ENCODE results near the gene SLC25A6. TPM values are rescaled to one million over a fixed set of nuclear protein-coding genes. Genes with fewer than 3 reads are reported as not detected.
"Not testable (repeated sequence)": the region's sequence is repeated elsewhere in the genome, so short reads cannot be mapped to it uniquely, and the experiment has no call there.

Gene SLC25A6
- polyA plus RNA-seq, 1 donor (not counting 4 experiments of a cell fraction or from before 2014, with no cell fraction given), result 179 TPM

GRCh38 chrX:1354036-1355019 lies 37.6 kb downstream of the SLC25A6 start:
- no peak for FAIRE-seq
- Histone ChIP-seq H3K9me3 (ENCODE audit: control insufficient read depth, low read depth, low read length) (no peaks in the 10 kb centered on the region), H3K4me3 (ENCODE audit: control insufficient read depth in 2 of 3, extremely low read depth in 1 of 3, insufficient read depth in 2 of 3, low read depth in 1 of 3, low read length in 3 of 3) (no peak overlapping the region), H3K4me1 (ENCODE audit: control insufficient read depth, extremely low read depth, insufficient read depth, low read length) (no peaks in the 10 kb centered on the region), H3K9me1 (ENCODE audit: control insufficient read depth, extremely low read depth, insufficient read depth, low read length) (no peaks in the 10 kb centered on the region), H3K27me3 (ENCODE audit: control insufficient read depth, extremely low read depth, insufficient read depth, low read length) (no peaks in the 10 kb centered on the region), H3K36me3 (ENCODE audit: control insufficient read depth in 2 of 2, extremely low read depth in 1 of 2, insufficient read depth in 2 of 2, low read length in 2 of 2) (no peaks in the 10 kb centered on the region), H3K9ac (ENCODE audit: control insufficient read depth, extremely low read depth, insufficient read depth, low read length) (no peak overlapping the region), H4K20me1 (ENCODE audit: control insufficient read depth, extremely low read depth, insufficient read depth, low read length) (no peaks in the 10 kb centered on the region), H2AFZ (ENCODE audit: control insufficient read depth, low read length) (no peak overlapping the region), H3K4me2 (ENCODE audit: control insufficient read depth, extremely low read depth, insufficient read depth, low read depth, low read length) (no peak overlapping the region), H3K27ac (ENCODE audit: control insufficient read depth, insufficient read depth, low read length) (no peak overlapping the region), H3K79me2 (ENCODE audit: control insufficient read depth, insufficient read depth, low read length) (no peaks in the 10 kb centered on the region)
- no peak for DNase-seq (ENCODE audit: low read depth, low spot score)
- TF ChIP-seq CTCF (optimal IDR thresholded peaks at IDR 0.05 in 1 of 3, IDR thresholded peaks at IDR 0.05 in 1 of 3, conservative IDR thresholded peaks at IDR 0.05 in 1 of 3; ENCODE audit: extremely low read depth in 1 of 3, insufficient read depth in 2 of 3, low read length in 3 of 3) (no peak), EZH2 (IDR thresholded peaks at IDR 0.05; ENCODE audit: low read length) (no peak)
- dilution Hi-C loops (cut with MboI; ENCODE audit: extremely low pct_ligation_motif_present, low sequenced_read_pairs), result no loop called here

GRCh38 chrX:1351981-1352714 lies 39.8 kb downstream of the SLC25A6 start:
- no peak for TF ChIP-seq CTCF (optimal IDR thresholded peaks at IDR 0.05 in 1 of 3, IDR thresholded peaks at IDR 0.05 in 1 of 3, conservative IDR thresholded peaks at IDR 0.05 in 1 of 3; ENCODE audit: extremely low read depth in 1 of 3, insufficient read depth in 2 of 3, low read length in 3 of 3)
- no peak for TF ChIP-seq EZH2 (IDR thresholded peaks at IDR 0.05; ENCODE audit: low read length)
- dilution Hi-C loops (cut with MboI; ENCODE audit: extremely low pct_ligation_motif_present, low sequenced_read_pairs), result no loop called here

GRCh38 chrX:1349606-1350005 lies 42.3 kb downstream of the SLC25A6 start:
- DNase-seq (ENCODE audit: low read depth, low spot score); H3K27ac ChIP-seq (ENCODE audit: control insufficient read depth, insufficient read depth, low read length); H2AFZ ChIP-seq (ENCODE audit: control insufficient read depth, low read length); H4K20me1 ChIP-seq (ENCODE audit: control insufficient read depth, extremely low read depth, insufficient read depth, low read length); H3K9me1 ChIP-seq (ENCODE audit: control insufficient read depth, extremely low read depth, insufficient read depth, low read length); H3K9ac ChIP-seq (ENCODE audit: control insufficient read depth, extremely low read depth, insufficient read depth, low read length); H3K36me3 ChIP-seq (ENCODE audit: control insufficient read depth in 2 of 2, extremely low read depth in 1 of 2, insufficient read depth in 2 of 2, low read length in 2 of 2); H3K9me3 ChIP-seq (ENCODE audit: control insufficient read depth, low read depth, low read length); FAIRE-seq; dilution Hi-C loops (cut with MboI; ENCODE audit: extremely low pct_ligation_motif_present, low sequenced_read_pairs); H3K79me2 ChIP-seq (ENCODE audit: control insufficient read depth, insufficient read depth, low read length); H3K4me3 ChIP-seq (ENCODE audit: control insufficient read depth in 2 of 3, extremely low read depth in 1 of 3, insufficient read depth in 2 of 3, low read depth in 1 of 3, low read length in 3 of 3); H3K27me3 ChIP-seq (ENCODE audit: control insufficient read depth, extremely low read depth, insufficient read depth, low read length); H3K4me2 ChIP-seq (ENCODE audit: control insufficient read depth, extremely low read depth, insufficient read depth, low read depth, low read length); H3K4me1 ChIP-seq (ENCODE audit: control insufficient read depth, extremely low read depth, insufficient read depth, low read length): not testable (repeated sequence)

More at GRCh38 chrX:1351981-1352714, 39.8 kb downstream of the SLC25A6 start:
- no peak overlapping the region for H3K4me2 ChIP-seq (ENCODE audit: control insufficient read depth, extremely low read depth, insufficient read depth, low read depth, low read length)
- no peaks in the 10 kb centered on the region for H3K79me2 ChIP-seq (ENCODE audit: control insufficient read depth, insufficient read depth, low read length)
- H3K27ac ChIP-seq (ENCODE audit: control insufficient read depth, insufficient read depth, low read length), result no peak overlapping the region
- no peak for DNase-seq (ENCODE audit: low read depth, low spot score)
- no peaks in the 10 kb centered on the region for H4K20me1 ChIP-seq (ENCODE audit: control insufficient read depth, extremely low read depth, insufficient read depth, low read length)
- no peak overlapping the region for H3K4me3 ChIP-seq (ENCODE audit: control insufficient read depth in 2 of 3, extremely low read depth in 1 of 3, insufficient read depth in 2 of 3, low read depth in 1 of 3, low read length in 3 of 3)
- FAIRE-seq, result no peak
- no peak overlapping the region for H3K9ac ChIP-seq (ENCODE audit: control insufficient read depth, extremely low read depth, insufficient read depth, low read length)
- H3K9me3 ChIP-seq (ENCODE audit: control insufficient read depth, low read depth, low read length), result no peaks in the 10 kb centered on the region
- no peaks in the 10 kb centered on the region for H3K4me1 ChIP-seq (ENCODE audit: control insufficient read depth, extremely low read depth, insufficient read depth, low read length)
- no peaks in the 10 kb centered on the region for H3K9me1 ChIP-seq (ENCODE audit: control insufficient read depth, extremely low read depth, insufficient read depth, low read length)
- H3K27me3 ChIP-seq (ENCODE audit: control insufficient read depth, extremely low read depth, insufficient read depth, low read length), result no peaks in the 10 kb centered on the region
- no peak overlapping the region for H2AFZ ChIP-seq (ENCODE audit: control insufficient read depth, low read length)
- H3K36me3 ChIP-seq (ENCODE audit: control insufficient read depth in 2 of 2, extremely low read depth in 1 of 2, insufficient read depth in 2 of 2, low read length in 2 of 2), result no peaks in the 10 kb centered on the region

Data from keratinocyte (primary cell).